Neural crest cell (in vitro differentiated cells): ENCODE results near the gene SGPP1. TPM values are rescaled to one million over a fixed set of nuclear protein-coding genes. Genes with fewer than 3 reads are reported as not detected.

Experiments used
- DNase-seq: peaks from one replicate; pipeline ENCODE4 v3.0.0; 2021; ENCODE audit warnings: low read depth, mixed read lengths, low spot score
- H3K27ac Mint-ChIP-seq: one replicate; pipeline ENCODE4 v1.8.0; 2021; ENCODE audit warnings: mild to moderate bottlenecking, mixed read lengths; ENCODE audit not compliant: unreplicated experiment
- H3K27me3 Mint-ChIP-seq: 2 replicates; pipeline ENCODE4 v1.8.0; 2021; ENCODE audit warnings: low read depth, mild to moderate bottlenecking, mixed read lengths
- H3K36me3 Mint-ChIP-seq: 2 replicates; pipeline ENCODE4 v1.8.0; 2021; ENCODE audit warnings: low read depth, mild to moderate bottlenecking, mixed read lengths
- H3K4me1 Mint-ChIP-seq: 2 replicates; pipeline ENCODE4 v1.8.0; 2021; ENCODE audit warnings: mixed read lengths
- H3K4me3 Mint-ChIP-seq: one replicate; pipeline ENCODE4 v1.8.0; 2021; ENCODE audit warnings: mild to moderate bottlenecking, mixed read lengths
- H3K9me3 Mint-ChIP-seq: 2 replicates; pipeline ENCODE4 v1.8.0; 2021; ENCODE audit warnings: mixed read lengths
- total RNA-seq: library from RNA; stranded (reverse); gene quantifications from 2 replicates; pipeline ENCODE4 v1.2.1, GENCODE V29; 2021
- TF ChIP-seq, protein P1 (sequence below): fragments of 200-600 bp; sonication (generic); conservative IDR thresholded peaks from 2 replicates; pipeline ENCODE4 v1.5.0; 2021; ENCODE audit warnings: antibody characterized with exemption, mild to moderate bottlenecking

Gene SGPP1
- total RNA-seq, 1 donor from 2014 or later, result 11.8 TPM

- Mint-ChIP-seq H3K36me3 (peaks cover 3% of the 10 kb centered on the region), H3K27me3 (peaks cover 15% of the 10 kb centered on the region), H3K27ac (no peak overlapping the region), H3K4me1 (peaks cover 19% of the 10 kb centered on the region), H3K9me3 (no peaks in the 10 kb centered on the region), H3K4me3 (peak overlapping the region; percentile 95)
- no peak for DNase-seq
- TF ChIP-seq, protein P1, sequence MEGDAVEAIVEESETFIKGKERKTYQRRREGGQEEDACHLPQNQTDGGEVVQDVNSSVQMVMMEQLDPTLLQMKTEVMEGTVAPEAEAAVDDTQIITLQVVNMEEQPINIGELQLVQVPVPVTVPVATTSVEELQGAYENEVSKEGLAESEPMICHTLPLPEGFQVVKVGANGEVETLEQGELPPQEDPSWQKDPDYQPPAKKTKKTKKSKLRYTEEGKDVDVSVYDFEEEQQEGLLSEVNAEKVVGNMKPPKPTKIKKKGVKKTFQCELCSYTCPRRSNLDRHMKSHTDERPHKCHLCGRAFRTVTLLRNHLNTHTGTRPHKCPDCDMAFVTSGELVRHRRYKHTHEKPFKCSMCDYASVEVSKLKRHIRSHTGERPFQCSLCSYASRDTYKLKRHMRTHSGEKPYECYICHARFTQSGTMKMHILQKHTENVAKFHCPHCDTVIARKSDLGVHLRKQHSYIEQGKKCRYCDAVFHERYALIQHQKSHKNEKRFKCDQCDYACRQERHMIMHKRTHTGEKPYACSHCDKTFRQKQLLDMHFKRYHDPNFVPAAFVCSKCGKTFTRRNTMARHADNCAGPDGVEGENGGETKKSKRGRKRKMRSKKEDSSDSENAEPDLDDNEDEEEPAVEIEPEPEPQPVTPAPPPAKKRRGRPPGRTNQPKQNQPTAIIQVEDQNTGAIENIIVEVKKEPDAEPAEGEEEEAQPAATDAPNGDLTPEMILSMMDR, result no peak
Measured at GRCh38 chr14:63725786-63726460, 1.9 kb downstream of the SGPP1 start.

GRCh38 chr14:63717702-63718101, 10.2 kb downstream of the SGPP1 start:
- H3K27ac Mint-ChIP-seq, result no peak overlapping the region
- no peaks in the 10 kb centered on the region for H3K27me3 Mint-ChIP-seq
- TF ChIP-seq, protein P1, result no peak
- no peaks in the 10 kb centered on the region for H3K4me1 Mint-ChIP-seq
- no peak overlapping the region for H3K4me3 Mint-ChIP-seq
- H3K36me3 Mint-ChIP-seq, result peaks cover 38% of the 10 kb centered on the region
- H3K9me3 Mint-ChIP-seq, result peaks cover 14% of the 10 kb centered on the region
- no peak for DNase-seq

DNA sequence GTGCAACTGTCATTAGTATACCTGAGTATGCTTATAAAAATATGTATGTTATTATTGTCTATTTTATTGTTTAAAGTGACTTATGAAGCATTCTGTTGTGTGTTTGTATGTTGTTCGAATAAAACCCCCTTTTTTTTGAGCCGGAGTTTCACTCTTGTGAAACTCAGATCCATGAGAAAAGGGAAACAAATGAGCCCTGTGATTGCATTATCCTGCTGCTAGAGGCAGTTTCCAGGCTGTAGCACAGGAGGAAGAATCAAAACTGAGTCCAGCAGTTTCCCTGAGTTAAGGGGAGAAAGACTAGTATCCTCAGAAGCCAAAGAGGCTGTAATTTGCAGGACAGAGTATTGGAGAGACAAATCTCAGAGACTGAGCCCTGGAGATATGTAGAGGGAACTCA, 12.5 kb downstream of the SGPP1 start:
- no peak for DNase-seq
- Mint-ChIP-seq H3K9me3 (peaks cover 17% of the 10 kb centered on the region), H3K27ac (no peak overlapping the region), H3K4me3 (no peak overlapping the region), H3K27me3 (no peaks in the 10 kb centered on the region), H3K4me1 (no peaks in the 10 kb centered on the region), H3K36me3 (peaks cover 38% of the 10 kb centered on the region)
- TF ChIP-seq, protein P1, result no peak

DNA sequence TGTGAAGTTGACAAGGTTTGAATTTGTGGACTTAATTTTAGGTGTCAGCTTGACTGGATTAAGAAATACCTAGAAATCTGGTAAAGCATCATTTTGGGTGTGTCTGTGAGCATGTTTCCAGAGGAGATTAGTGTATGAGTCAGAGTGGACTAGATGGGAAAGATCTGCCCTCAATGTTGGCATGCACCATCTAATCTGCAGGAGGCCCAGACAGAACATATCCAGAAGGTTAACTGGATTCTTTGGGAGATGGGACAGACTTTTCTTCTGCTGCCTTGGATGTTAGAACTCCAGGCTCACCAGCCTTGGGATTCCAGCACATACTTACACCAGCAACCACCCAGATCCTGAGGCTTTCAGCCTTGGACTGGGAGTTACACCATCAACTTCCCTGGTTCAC, 14.1 kb downstream of the SGPP1 start:
- TF ChIP-seq, protein P1, result no peak
- Mint-ChIP-seq H3K4me1 (no peaks in the 10 kb centered on the region), H3K27me3 (no peaks in the 10 kb centered on the region), H3K9me3 (peaks cover 17% of the 10 kb centered on the region), H3K36me3 (peaks cover 32% of the 10 kb centered on the region), H3K4me3 (no peak overlapping the region), H3K27ac (no peak overlapping the region)
- DNase-seq, result no peak

- H3K4me3 Mint-ChIP-seq, result no peak overlapping the region
- no peak overlapping the region for H3K27ac Mint-ChIP-seq
- TF ChIP-seq, protein P1, result no peak
Measured at GRCh38 chr14:63713058-63713457, 14.8 kb downstream of the SGPP1 start.

More at GRCh38 chr14:63713058-63713457, 14.8 kb downstream of the SGPP1 start:
- Mint-ChIP-seq H3K36me3 (peaks cover 27% of the 10 kb centered on the region), H3K27me3 (no peaks in the 10 kb centered on the region), H3K4me1 (no peaks in the 10 kb centered on the region), H3K9me3 (peaks cover 14% of the 10 kb centered on the region)
- no peak for DNase-seq
